Stomach (tissue), 4 donors: ENCODE data around the gene CRTC1.

Source experiments
- POLR2A ChIP-seq, 4 donors: fragments of 450-650 bp; IDR thresholded peaks; one replicate each; pipeline ENCODE4 v1.6.1; 2016; ENCODE audit warnings: antibody characterized with exemption in 4 of 4, control low read depth in 2 of 4, mild to moderate bottlenecking in 1 of 4, moderate library complexity in 1 of 4
- TF ChIP-seq, protein P1 (sequence below), 7 experiments: fragments of 450-650 bp in 4 of 7; fragments of 200-600 bp in 3 of 7; sonication (generic) in 3 of 7; IDR thresholded peaks; one replicate each; pipeline ENCODE4 v1.5.1; 2016 to 2019; ENCODE audit warnings: antibody characterized with exemption in 7 of 7, control low read depth in 2 of 7, mild to moderate bottlenecking in 1 of 7

DNA sequence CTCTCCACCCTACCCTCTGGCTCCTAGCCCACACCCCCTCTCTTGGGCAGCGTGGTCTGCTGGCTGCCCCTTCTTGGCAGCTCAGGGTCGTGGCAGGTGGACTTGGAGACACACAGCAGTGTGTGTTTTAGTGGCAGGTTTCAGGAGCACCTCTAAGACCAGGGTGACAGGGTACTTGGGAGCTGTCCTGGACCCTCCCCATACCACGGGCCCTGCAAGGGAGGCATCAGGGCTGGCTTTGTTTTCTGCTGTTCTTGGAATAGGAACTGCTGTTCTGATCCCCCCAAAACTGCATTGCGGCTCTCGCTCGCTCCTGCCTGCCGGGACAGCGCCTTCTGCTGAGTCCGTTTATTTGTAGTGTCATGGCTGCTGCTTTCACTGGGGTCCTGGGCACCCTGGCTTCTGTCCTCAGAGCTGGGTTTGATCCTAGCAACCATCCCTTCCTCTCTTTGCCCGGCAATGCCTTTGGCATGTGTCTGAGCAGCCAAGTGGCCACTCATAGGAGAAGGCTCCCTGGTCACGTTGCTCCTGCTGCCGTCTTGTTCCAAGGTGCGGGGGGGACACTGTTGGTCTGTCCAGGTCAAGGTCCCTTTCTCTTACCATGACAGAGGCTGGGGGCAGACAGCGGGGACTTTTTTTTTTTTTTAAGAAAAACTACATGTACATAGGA is 95.5 kb downstream of the CRTC1 start:
- no peak for TF ChIP-seq POLR2A (IDR thresholded peaks at IDR 0.05)
- TF ChIP-seq, protein P1, sequence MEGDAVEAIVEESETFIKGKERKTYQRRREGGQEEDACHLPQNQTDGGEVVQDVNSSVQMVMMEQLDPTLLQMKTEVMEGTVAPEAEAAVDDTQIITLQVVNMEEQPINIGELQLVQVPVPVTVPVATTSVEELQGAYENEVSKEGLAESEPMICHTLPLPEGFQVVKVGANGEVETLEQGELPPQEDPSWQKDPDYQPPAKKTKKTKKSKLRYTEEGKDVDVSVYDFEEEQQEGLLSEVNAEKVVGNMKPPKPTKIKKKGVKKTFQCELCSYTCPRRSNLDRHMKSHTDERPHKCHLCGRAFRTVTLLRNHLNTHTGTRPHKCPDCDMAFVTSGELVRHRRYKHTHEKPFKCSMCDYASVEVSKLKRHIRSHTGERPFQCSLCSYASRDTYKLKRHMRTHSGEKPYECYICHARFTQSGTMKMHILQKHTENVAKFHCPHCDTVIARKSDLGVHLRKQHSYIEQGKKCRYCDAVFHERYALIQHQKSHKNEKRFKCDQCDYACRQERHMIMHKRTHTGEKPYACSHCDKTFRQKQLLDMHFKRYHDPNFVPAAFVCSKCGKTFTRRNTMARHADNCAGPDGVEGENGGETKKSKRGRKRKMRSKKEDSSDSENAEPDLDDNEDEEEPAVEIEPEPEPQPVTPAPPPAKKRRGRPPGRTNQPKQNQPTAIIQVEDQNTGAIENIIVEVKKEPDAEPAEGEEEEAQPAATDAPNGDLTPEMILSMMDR (IDR thresholded peaks at IDR 0.05): no peak
